SK-N-SH (cell line): ENCODE data around the gene SYNE1.

Experiments used
- CTCF ChIP-seq: fragments of 200-600 bp; sonication (generic); IDR thresholded peaks from 2 replicates; pipeline ENCODE4 v1.6.1; 2017; ENCODE audit warnings: antibody characterized with exemption, mild to moderate bottlenecking, moderate library complexity
- FOXJ3 ChIP-seq: sonication (generic); formaldehyde crosslinking; IDR thresholded peaks from 2 replicates; pipeline ENCODE4 v1.5.1; 2020; ENCODE audit warnings: mild to moderate bottlenecking, missing genetic modification reagents
- TAF1 ChIP-seq: IDR thresholded peaks from 2 replicates; pipeline ENCODE4 v1.6.1; 2012; ENCODE audit warnings: low read depth, mild to moderate bottlenecking, low read length, moderate library complexity, borderline replicate concordance

DNA sequence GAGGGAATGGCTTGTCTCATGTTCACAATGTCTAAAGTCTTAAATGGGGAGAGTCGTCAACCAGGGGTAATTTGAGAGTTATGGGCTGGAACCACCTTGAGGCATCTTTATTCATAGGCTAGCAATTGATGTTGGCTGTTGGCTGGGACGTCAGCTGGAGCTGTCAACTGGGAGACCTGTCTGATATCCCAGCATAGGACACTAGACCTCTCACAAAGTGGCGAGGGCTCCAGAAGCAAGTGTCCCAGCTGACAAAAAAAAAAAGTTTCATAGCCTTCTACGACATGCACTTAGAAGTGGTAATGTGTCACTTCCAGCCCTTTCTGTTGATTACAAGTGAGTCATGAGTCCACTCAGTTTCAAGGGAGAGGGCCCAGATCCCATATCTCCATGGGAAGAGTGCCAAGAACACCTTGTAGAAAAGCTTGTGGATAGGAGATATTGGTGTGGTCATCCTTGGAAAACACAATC, 551.7 kb downstream of the SYNE1 start:
- TF ChIP-seq FOXJ3 (CRISPR knock-in tag) (no peak), CTCF (no peak), TAF1 (no peak)
